GM23338 (cell line): ENCODE results near the gene GP5. TPM values are rescaled to one million over a fixed set of nuclear protein-coding genes. Genes with fewer than 3 reads are reported as not detected.

Source experiments
- ATAC-seq: fragments of 200-7000 bp; cut with Tn5 transposase; 3 replicates; pipeline ENCODE4 v1.9.1; 2020
- DNase-seq: peaks from one replicate; pipeline ENCODE4 v3.0.0-alpha.2; 2015; ENCODE audit warnings: low spot score
- H2AFZ ChIP-seq: fragments of 200-600 bp; sonication (generic); 2 replicates; pipeline ENCODE4 v1.8.0; 2016; ENCODE audit warnings: antibody characterized with exemption, mild to moderate bottlenecking, moderate library complexity
- H3F3A ChIP-seq: fragments of 200-600 bp; sonication (generic); replicated peaks from 2 replicates; pipeline ENCODE4 v1.8.0; 2017; ENCODE audit warnings: antibody characterized with exemption, mixed run types, low read depth
- H3K27ac ChIP-seq: fragments of 200-600 bp; sonication (generic); 2 replicates; pipeline ENCODE4 v1.6.1; 2016; ENCODE audit warnings: low read depth
- H3K27me3 ChIP-seq: fragments of 200-600 bp; sonication (generic); 2 replicates; pipeline ENCODE4 v1.8.0; 2016; ENCODE audit warnings: mild to moderate bottlenecking, mixed run types, moderate library complexity; ENCODE audit not compliant: insufficient read depth
- H3K36me3 ChIP-seq: fragments of 200-600 bp; sonication (generic); 2 replicates; pipeline ENCODE4 v1.8.0; 2016; ENCODE audit warnings: mild to moderate bottlenecking; ENCODE audit not compliant: insufficient read depth
- H3K4me1 ChIP-seq: fragments of 200-600 bp; sonication (generic); 2 replicates; pipeline ENCODE4 v1.8.0; 2016; ENCODE audit warnings: mild to moderate bottlenecking, moderate library complexity; ENCODE audit not compliant: insufficient read depth
- H3K4me2 ChIP-seq: fragments of 200-600 bp; sonication (generic); 2 replicates; pipeline ENCODE4 v1.7.1; 2017; ENCODE audit warnings: mixed run types
- H3K4me3 ChIP-seq: fragments of 200-600 bp; sonication (generic); 2 replicates; pipeline ENCODE4 v1.6.1; 2016; ENCODE audit warnings: mixed run types
- H3K79me2 ChIP-seq: fragments of 200-600 bp; sonication (generic); replicated peaks from 2 replicates; pipeline ENCODE4 v1.8.0; 2017; ENCODE audit warnings: mild to moderate bottlenecking; ENCODE audit not compliant: insufficient read depth
- H3K9me2 ChIP-seq: fragments of 200-600 bp; sonication (generic); 2 replicates; pipeline ENCODE4 v1.8.0; 2017; ENCODE audit not compliant: insufficient read depth
- H4K20me1 ChIP-seq: fragments of 200-600 bp; sonication (generic); replicated peaks from 2 replicates; pipeline ENCODE4 v1.8.0; 2017; ENCODE audit warnings: mild to moderate bottlenecking; ENCODE audit not compliant: insufficient read depth
- H3K27ac Mint-ChIP-seq: 2 replicates; pipeline ENCODE4 v1.8.0; 2020; ENCODE audit warnings: inconsistent platforms, mild to moderate bottlenecking, moderate library complexity, mixed read lengths
- H3K27me3 Mint-ChIP-seq: 3 replicates; pipeline ENCODE4 v1.8.0; 2022; ENCODE audit warnings: low read depth, mild to moderate bottlenecking, moderate library complexity, mixed read lengths, inconsistent platforms; ENCODE audit not compliant: insufficient read depth, poor library complexity
- H3K36me3 Mint-ChIP-seq: 3 replicates; pipeline ENCODE4 v1.8.0; 2021; ENCODE audit warnings: low read depth, mild to moderate bottlenecking, inconsistent platforms, moderate library complexity, mixed read lengths
- H3K4me1 Mint-ChIP-seq: 3 replicates; pipeline ENCODE4 v1.8.0; 2020; ENCODE audit warnings: mild to moderate bottlenecking, inconsistent platforms, mixed read lengths
- H3K4me3 Mint-ChIP-seq: 3 replicates; pipeline ENCODE4 v1.8.0; 2021; ENCODE audit warnings: moderate library complexity, mild to moderate bottlenecking, inconsistent platforms, mixed read lengths
- H3K9me3 Mint-ChIP-seq: 3 replicates; pipeline ENCODE4 v1.8.0; 2020; ENCODE audit warnings: moderate library complexity, mild to moderate bottlenecking, inconsistent platforms, mixed read lengths
- CREB1 ChIP-seq: fragments of 250-450 bp; sonication (Bioruptor Pico); IDR thresholded peaks from 2 replicates; pipeline ENCODE4 v1.5.0; 2020; ENCODE audit warnings: low read depth, mild to moderate bottlenecking, moderate library complexity
- CTCF ChIP-seq, 2 experiments: fragments of 200-600 bp in 1 of 2; sonication (generic) in 1 of 2; conservative IDR thresholded peaks; 2 replicates each; pipeline versions ENCODE4 v1.5.1 to v1.6.1; 2016 to 2017; ENCODE audit warnings: antibody characterized with exemption in 2 of 2, low read depth in 2 of 2, mild to moderate bottlenecking in 2 of 2, moderate library complexity in 1 of 2
- ETS1 ChIP-seq: IDR thresholded peaks from 2 replicates; pipeline ENCODE4 v1.6.1; 2016; ENCODE audit warnings: antibody characterized with exemption
- EZH2 ChIP-seq: fragments of 200-600 bp; sonication (generic); IDR thresholded peaks from one replicate; pipeline ENCODE4 v1.8.0; 2017; ENCODE audit warnings: antibody characterized with exemption, mild to moderate bottlenecking, low read depth; ENCODE audit not compliant: unreplicated experiment
- EZH2phosphoT487 ChIP-seq: fragments of 200-600 bp; sonication (generic); IDR thresholded peaks from one replicate; pipeline ENCODE4 v1.8.1; 2018; ENCODE audit warnings: antibody characterized with exemption; ENCODE audit not compliant: unreplicated experiment
- JUNB ChIP-seq: IDR thresholded peaks from one replicate; pipeline ENCODE4 v1.6.1; 2016; ENCODE audit warnings: antibody characterized with exemption; ENCODE audit not compliant: unreplicated experiment
- NANOG ChIP-seq: IDR thresholded peaks from 2 replicates; pipeline ENCODE4 v1.6.1; 2016; ENCODE audit warnings: antibody characterized with exemption, borderline replicate concordance
- POLR2AphosphoS5 ChIP-seq: IDR thresholded peaks from 2 replicates; pipeline ENCODE4 v1.6.1; 2016; ENCODE audit warnings: antibody characterized with exemption, low read depth
- REST ChIP-seq: IDR thresholded peaks from one replicate; pipeline ENCODE4 v1.6.1; 2018; ENCODE audit warnings: antibody characterized with exemption; ENCODE audit not compliant: unreplicated experiment
- STAT1 ChIP-seq: IDR thresholded peaks from one replicate; pipeline ENCODE4 v1.6.1; 2016; ENCODE audit warnings: antibody characterized with exemption; ENCODE audit not compliant: unreplicated experiment
- ZNF114 ChIP-seq: fragments of 250-450 bp; sonication (Bioruptor Pico); IDR thresholded peaks from 2 replicates; pipeline ENCODE4 v1.5.0; 2020; ENCODE audit warnings: mild to moderate bottlenecking, moderate library complexity
- ZNF331 ChIP-seq: fragments of 250-450 bp; sonication (Bioruptor Pico); IDR thresholded peaks from 2 replicates; pipeline ENCODE4 v1.5.0; 2020; ENCODE audit warnings: low read depth, mild to moderate bottlenecking, moderate library complexity
- polyA plus RNA-seq: library from polyadenylated mRNA; unstranded; fragments of >200 nt; fragmentation: Nextera tagmentation; extraction: Ambion mirVana; gene quantifications from 2 replicates; pipeline ENCODE4 v1.2.1, GENCODE V29; 2016
- total RNA-seq: library from RNA; depleted of rRNA; stranded (reverse); fragments of >200 nt; shearing (Covaris generic); gene quantifications from 2 replicates; pipeline ENCODE4 v1.2.3, GENCODE V29; 2014
- TF ChIP-seq, protein P1 (sequence below): fragments of 250-450 bp; sonication (Bioruptor Pico); IDR thresholded peaks from 2 replicates; pipeline ENCODE4 v1.5.0; 2020; ENCODE audit warnings: mild to moderate bottlenecking, moderate library complexity

The GP5 gene
- total and polyA plus RNA-seq, 2 experiments from 2014 or later = 0.07 to 0.15 TPM

DNA sequence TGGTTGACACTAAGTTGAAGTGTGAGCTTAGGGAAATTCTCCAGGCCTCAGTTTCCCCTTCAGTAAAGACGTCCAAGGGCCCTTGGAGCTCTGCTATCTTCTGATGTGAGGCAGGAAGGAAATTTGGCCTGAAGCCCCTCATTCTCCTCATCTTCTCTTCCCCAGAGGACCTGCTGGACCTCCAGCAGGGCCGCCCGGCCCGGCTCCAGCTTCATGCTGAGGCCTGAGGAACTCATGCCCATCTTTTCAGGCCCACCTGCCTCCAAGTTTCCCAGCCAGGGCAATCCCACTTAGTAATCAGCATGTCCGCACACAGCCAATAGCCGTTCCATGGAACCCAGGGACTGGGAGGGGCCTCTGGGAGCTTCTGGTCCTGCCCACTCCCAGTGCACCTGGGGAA is 33.5 kb downstream of the GP5 start:
- Mint-ChIP-seq H3K4me3 (no peak overlapping the region), H3K36me3 (no peaks in the 10 kb centered on the region), H3K27me3 (peaks cover 27% of the 10 kb centered on the region), H3K27ac (no peak overlapping the region), H3K4me1 (peaks cover 26% of the 10 kb centered on the region), H3K9me3 (no peaks in the 10 kb centered on the region)
- Histone ChIP-seq H3K27me3 (no peaks in the 10 kb centered on the region), H3K27ac (no peak overlapping the region), H4K20me1 (no peaks in the 10 kb centered on the region), H3K4me1 (0 out of 2 replicates have a peak, but pooled peaks cover 14% of the 10 kb centered on the region), H3F3A (no peaks in the 10 kb centered on the region), H3K79me2 (no peaks in the 10 kb centered on the region), H3K36me3 (no peaks in the 10 kb centered on the region), H3K4me3 (no peak overlapping the region), H3K4me2 (no peak overlapping the region), H2AFZ (no peak overlapping the region), H3K9me2 (no peaks in the 10 kb centered on the region)
- ATAC-seq (no peak), DNase-seq (no peak)
- TF ChIP-seq EZH2 (no peak), REST (no peak), ETS1 (no peak), EZH2phosphoT487 (no peak), STAT1 (no peak), ZNF331 (CRISPR knock-in tag) (no peak), ZNF114 (no peak), CTCF (conservative IDR thresholded peaks at IDR 0.05; ENCODE audit: low read depth in 2 of 2) (no peak), NANOG (no peak), JUNB (no peak), POLR2AphosphoS5 (no peak), CREB1 (CRISPR knock-in tag) (no peak)
- TF ChIP-seq, protein P1, sequence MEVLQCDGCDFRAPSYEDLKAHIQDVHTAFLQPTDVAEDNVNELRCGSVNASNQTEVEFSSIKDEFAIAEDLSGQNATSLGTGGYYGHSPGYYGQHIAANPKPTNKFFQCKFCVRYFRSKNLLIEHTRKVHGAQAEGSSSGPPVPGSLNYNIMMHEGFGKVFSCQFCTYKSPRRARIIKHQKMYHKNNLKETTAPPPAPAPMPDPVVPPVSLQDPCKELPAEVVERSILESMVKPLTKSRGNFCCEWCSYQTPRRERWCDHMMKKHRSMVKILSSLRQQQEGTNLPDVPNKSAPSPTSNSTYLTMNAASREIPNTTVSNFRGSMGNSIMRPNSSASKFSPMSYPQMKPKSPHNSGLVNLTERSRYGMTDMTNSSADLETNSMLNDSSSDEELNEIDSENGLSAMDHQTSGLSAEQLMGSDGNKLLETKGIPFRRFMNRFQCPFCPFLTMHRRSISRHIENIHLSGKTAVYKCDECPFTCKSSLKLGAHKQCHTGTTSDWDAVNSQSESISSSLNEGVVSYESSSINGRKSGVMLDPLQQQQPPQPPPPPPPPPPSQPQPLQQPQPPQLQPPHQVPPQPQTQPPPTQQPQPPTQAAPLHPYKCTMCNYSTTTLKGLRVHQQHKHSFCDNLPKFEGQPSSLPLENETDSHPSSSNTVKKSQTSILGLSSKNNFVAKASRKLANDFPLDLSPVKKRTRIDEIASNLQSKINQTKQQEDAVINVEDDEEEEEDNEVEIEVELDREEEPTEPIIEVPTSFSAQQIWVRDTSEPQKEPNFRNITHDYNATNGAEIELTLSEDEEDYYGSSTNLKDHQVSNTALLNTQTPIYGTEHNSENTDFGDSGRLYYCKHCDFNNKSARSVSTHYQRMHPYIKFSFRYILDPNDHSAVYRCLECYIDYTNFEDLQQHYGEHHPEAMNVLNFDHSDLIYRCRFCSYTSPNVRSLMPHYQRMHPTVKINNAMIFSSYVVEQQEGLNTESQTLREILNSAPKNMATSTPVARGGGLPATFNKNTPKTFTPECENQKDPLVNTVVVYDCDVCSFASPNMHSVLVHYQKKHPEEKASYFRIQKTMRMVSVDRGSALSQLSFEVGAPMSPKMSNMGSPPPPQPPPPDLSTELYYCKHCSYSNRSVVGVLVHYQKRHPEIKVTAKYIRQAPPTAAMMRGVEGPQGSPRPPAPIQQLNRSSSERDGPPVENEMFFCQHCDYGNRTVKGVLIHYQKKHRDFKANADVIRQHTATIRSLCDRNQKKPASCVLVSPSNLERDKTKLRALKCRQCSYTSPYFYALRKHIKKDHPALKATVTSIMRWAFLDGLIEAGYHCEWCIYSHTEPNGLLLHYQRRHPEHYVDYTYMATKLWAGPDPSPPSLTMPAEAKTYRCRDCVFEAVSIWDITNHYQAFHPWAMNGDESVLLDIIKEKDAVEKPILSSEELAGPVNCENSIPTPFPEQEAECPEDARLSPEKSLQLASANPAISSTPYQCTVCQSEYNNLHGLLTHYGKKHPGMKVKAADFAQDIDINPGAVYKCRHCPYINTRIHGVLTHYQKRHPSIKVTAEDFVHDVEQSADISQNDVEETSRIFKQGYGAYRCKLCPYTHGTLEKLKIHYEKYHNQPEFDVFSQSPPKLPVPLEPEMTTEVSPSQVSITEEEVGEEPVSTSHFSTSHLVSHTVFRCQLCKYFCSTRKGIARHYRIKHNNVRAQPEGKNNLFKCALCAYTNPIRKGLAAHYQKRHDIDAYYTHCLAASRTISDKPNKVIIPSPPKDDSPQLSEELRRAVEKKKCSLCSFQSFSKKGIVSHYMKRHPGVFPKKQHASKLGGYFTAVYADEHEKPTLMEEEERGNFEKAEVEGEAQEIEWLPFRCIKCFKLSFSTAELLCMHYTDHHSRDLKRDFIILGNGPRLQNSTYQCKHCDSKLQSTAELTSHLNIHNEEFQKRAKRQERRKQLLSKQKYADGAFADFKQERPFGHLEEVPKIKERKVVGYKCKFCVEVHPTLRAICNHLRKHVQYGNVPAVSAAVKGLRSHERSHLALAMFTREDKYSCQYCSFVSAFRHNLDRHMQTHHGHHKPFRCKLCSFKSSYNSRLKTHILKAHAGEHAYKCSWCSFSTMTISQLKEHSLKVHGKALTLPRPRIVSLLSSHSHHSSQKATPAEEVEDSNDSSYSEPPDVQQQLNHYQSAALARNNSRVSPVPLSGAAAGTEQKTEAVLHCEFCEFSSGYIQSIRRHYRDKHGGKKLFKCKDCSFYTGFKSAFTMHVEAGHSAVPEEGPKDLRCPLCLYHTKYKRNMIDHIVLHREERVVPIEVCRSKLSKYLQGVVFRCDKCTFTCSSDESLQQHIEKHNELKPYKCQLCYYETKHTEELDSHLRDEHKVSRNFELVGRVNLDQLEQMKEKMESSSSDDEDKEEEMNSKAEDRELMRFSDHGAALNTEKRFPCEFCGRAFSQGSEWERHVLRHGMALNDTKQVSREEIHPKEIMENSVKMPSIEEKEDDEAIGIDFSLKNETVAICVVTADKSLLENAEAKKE = no peak
